ENCODE data around the gene PLAGL2.
"Not testable (repeated sequence)": the region's sequence is repeated elsewhere in the genome, so short reads cannot be mapped to it uniquely, and the experiment has no call there.

PLAGL2 gene

GRCh38 chr20:32204205-32205109, 3.1 kb downstream of the PLAGL2 start:
- peak; percentile 70 to 83 (median 73) for DNase-seq (ENCODE audit: low read depth in 2 of 3, low spot score in 1 of 3)

- DNase-seq (ENCODE audit: low read depth in 2 of 3, low spot score in 1 of 3), result peak in 1 of 3 donors; percentile 54
Observed at GRCh38 chr20:32203356-32204204, 4.0 kb downstream of the PLAGL2 start.

GRCh38 chr20:32201977-32202363, 5.6 kb downstream of the PLAGL2 start:
- DNase-seq (ENCODE audit: low read depth in 2 of 3, low spot score in 1 of 3), result no peak

GRCh38 chr20:32201296-32201976, 6.1 kb downstream of the PLAGL2 start:
- no peak for DNase-seq (ENCODE audit: low read depth in 2 of 3, low spot score in 1 of 3)

GRCh38 chr20:32199006-32199405, 8.5 kb downstream of the PLAGL2 start:
- no peak for DNase-seq (ENCODE audit: low read depth in 2 of 3, low spot score in 1 of 3)

GRCh38 chr20:32197136-32197535, 10.4 kb downstream of the PLAGL2 start:
- not testable (repeated sequence) for DNase-seq (ENCODE audit: low read depth in 2 of 3, low spot score in 1 of 3)

GRCh38 chr20:32196613-32197012, 10.9 kb downstream of the PLAGL2 start:
- not testable (repeated sequence) for DNase-seq (ENCODE audit: low read depth in 2 of 3, low spot score in 1 of 3)

GRCh38 chr20:32195581-32195980, 12.0 kb downstream of the PLAGL2 start:
- no peak for DNase-seq (ENCODE audit: low read depth in 2 of 3, low spot score in 1 of 3)

GRCh38 chr20:32193996-32194395, 13.5 kb downstream of the PLAGL2 start:
- no peak for DNase-seq (ENCODE audit: low read depth in 2 of 3, low spot score in 1 of 3)

- DNase-seq (ENCODE audit: low read depth in 2 of 3, low spot score in 1 of 3), result not testable (repeated sequence)
Observed at GRCh38 chr20:32193336-32193735, 14.2 kb downstream of the PLAGL2 start.

GRCh38 chr20:32192698-32193097, 14.8 kb downstream of the PLAGL2 start:
- DNase-seq (ENCODE audit: low read depth in 2 of 3, low spot score in 1 of 3), result no peak

GRCh38 chr20:32191873-32192272, 15.7 kb downstream of the PLAGL2 start:
- DNase-seq (ENCODE audit: low read depth in 2 of 3, low spot score in 1 of 3), result no peak

GRCh38 chr20:32191422-32191821, 16.1 kb downstream of the PLAGL2 start:
- DNase-seq (ENCODE audit: low read depth in 2 of 3, low spot score in 1 of 3), result no peak

GRCh38 chr20:32190616-32191415, 16.7 kb downstream of the PLAGL2 start:
- DNase-seq (ENCODE audit: low read depth in 2 of 3, low spot score in 1 of 3), result no peak

- peak in 1 of 3 donors; percentile 33 for DNase-seq (ENCODE audit: low read depth in 2 of 3, low spot score in 1 of 3)
Observed at GRCh38 chr20:32189691-32190615, 17.6 kb downstream of the PLAGL2 start.

GRCh38 chr20:32189123-32189410, 18.5 kb downstream of the PLAGL2 start:
- no peak for DNase-seq (ENCODE audit: low read depth in 2 of 3, low spot score in 1 of 3)

GRCh38 chr20:32188376-32189122, 19.0 kb downstream of the PLAGL2 start:
- DNase-seq (ENCODE audit: low read depth in 2 of 3, low spot score in 1 of 3), result no peak

GRCh38 chr20:32186506-32186905, 21.0 kb downstream of the PLAGL2 start:
- DNase-seq (ENCODE audit: low read depth in 2 of 3, low spot score in 1 of 3), result no peak
